PFSK-1 (cell line): Measurements from ENCODE around the gene RGS14.

Experiments used
- FOXP2 ChIP-seq: optimal IDR thresholded peaks from 2 replicates; pipeline ENCODE3; 2011; ENCODE audit warnings: borderline replicate concordance, control low read depth, inconsistent platforms; ENCODE audit not compliant: insufficient read depth; ENCODE audit errors: extremely low read length, extremely low read depth
- POLR2AphosphoS5 ChIP-seq: IDR thresholded peaks from 2 replicates; pipeline ENCODE4 v1.6.1; 2012; ENCODE audit warnings: low read depth, mild to moderate bottlenecking, control low read depth, low read length, moderate library complexity
- SIN3A ChIP-seq: IDR thresholded peaks from 2 replicates; pipeline ENCODE4 v1.6.1; 2012; ENCODE audit warnings: mild to moderate bottlenecking, low read length, moderate library complexity, borderline replicate concordance; ENCODE audit not compliant: insufficient read depth
- TAF1 ChIP-seq: IDR thresholded peaks from 2 replicates; pipeline ENCODE4 v1.6.1; 2012; ENCODE audit warnings: low read length, control low read depth, borderline replicate concordance; ENCODE audit not compliant: insufficient read depth
- TF ChIP-seq, protein P1 (sequence below), 2 experiments: IDR thresholded peaks; 2 replicates each; pipeline versions ENCODE4 v1.6.1 to v1.8.0; 2011 to 2012; ENCODE audit warnings: low read depth in 2 of 2, low read length in 2 of 2, control low read depth in 1 of 2, inconsistent platforms in 1 of 2, mild to moderate bottlenecking in 1 of 2, moderate library complexity in 1 of 2; ENCODE audit not compliant: insufficient read depth in 1 of 2

Gene RGS14

DNA sequence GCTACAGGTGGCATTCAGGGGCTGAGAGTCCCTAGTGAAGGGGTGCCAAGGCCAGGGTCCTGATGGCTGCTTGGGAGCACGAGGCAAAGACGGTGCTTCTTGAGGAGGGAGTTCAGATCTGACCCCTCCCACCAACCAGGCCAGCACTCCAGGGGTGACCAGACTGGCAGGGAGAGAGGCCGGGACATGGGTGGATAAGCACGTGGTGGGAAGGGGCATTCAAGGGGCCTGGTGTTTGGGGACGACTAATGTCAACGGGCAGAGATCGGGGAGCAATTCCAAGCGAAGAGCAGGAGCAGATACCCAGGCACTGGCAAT, 4.5 kb downstream of the RGS14 start:
- no peak for TF ChIP-seq SIN3A
- TF ChIP-seq POLR2AphosphoS5 = no peak
- TF ChIP-seq FOXP2 = no peak
- TF ChIP-seq, protein P1, sequence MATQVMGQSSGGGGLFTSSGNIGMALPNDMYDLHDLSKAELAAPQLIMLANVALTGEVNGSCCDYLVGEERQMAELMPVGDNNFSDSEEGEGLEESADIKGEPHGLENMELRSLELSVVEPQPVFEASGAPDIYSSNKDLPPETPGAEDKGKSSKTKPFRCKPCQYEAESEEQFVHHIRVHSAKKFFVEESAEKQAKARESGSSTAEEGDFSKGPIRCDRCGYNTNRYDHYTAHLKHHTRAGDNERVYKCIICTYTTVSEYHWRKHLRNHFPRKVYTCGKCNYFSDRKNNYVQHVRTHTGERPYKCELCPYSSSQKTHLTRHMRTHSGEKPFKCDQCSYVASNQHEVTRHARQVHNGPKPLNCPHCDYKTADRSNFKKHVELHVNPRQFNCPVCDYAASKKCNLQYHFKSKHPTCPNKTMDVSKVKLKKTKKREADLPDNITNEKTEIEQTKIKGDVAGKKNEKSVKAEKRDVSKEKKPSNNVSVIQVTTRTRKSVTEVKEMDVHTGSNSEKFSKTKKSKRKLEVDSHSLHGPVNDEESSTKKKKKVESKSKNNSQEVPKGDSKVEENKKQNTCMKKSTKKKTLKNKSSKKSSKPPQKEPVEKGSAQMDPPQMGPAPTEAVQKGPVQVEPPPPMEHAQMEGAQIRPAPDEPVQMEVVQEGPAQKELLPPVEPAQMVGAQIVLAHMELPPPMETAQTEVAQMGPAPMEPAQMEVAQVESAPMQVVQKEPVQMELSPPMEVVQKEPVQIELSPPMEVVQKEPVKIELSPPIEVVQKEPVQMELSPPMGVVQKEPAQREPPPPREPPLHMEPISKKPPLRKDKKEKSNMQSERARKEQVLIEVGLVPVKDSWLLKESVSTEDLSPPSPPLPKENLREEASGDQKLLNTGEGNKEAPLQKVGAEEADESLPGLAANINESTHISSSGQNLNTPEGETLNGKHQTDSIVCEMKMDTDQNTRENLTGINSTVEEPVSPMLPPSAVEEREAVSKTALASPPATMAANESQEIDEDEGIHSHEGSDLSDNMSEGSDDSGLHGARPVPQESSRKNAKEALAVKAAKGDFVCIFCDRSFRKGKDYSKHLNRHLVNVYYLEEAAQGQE (IDR thresholded peaks at IDR 0.05; ENCODE audit: insufficient read depth in 1 of 2, low read depth in 2 of 2, low read length in 2 of 2) = no peak
- no peak for TF ChIP-seq TAF1

DNA sequence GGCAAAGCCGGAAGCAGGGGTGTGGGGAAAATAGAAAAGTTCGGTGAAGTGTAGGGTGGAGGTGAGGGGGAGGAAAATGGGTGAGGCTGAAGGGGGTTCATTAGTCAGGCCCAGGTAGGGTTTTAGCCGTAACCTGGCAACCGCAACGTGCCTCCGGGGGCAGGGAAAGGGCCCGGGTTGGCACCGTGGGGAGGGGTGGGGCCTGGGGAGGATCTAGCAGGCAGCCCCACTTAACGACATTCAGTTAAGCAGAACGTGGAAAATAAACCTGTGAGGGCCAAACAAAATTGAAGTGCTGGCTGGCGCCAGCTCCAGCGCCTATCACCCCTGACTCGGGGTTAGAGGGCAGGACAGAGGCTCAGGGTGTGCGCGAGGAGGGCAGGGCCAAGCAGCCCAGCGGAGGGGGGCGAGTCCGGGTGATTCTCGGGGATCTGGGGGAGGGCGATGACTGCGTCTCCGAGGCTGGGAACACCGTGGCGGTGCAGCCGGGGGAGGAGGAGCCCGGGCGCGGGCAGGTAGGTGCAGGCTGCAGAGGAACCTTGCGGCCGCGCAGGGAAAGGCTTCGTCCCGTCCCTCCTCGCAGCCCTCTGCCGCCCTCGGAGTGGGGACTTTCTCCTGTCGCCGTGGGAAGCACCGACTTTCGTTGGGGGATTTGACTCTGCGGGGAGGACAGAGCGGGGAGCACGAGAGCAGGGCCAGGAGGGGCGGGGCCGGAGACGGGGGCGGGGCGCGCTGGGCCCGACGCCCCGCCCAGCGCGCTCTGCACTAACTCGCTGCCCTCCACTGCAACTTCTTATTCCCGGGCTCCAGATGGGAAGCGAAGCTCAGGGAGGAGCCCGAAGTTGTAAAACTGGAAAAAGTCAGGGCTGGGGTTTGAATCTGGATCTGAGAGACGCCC, 5.1 kb downstream of the RGS14 start:
- TF ChIP-seq, protein P1 (IDR thresholded peaks at IDR 0.05; ENCODE audit: insufficient read depth in 1 of 2, low read depth in 2 of 2, low read length in 2 of 2) = no peak
- TF ChIP-seq SIN3A (no peak), FOXP2 (no peak), TAF1 (no peak)

DNA sequence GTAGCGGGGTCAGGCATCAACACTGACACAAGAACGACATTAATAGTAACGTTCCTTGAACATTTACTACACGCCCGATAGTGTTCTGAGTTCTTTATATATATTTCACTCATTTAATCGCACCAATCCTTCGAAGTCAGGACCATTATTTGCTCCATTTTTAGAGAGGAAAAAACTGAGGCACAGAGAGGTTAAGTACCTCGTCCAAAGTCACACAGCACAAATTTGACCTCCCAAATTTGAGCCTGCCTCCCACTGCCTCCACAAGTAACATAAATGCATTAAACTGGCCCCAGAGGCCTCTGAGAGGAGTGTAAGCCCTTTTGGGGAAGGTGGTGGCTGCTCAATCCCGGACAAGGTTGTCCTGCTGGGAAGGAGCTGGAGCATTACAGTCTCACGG, 5.8 kb downstream of the RGS14 start:
- TF ChIP-seq TAF1 (no peak), SIN3A (no peak), FOXP2 (no peak), POLR2AphosphoS5 (no peak)
- TF ChIP-seq, protein P1 (IDR thresholded peaks at IDR 0.05; ENCODE audit: insufficient read depth in 1 of 2, low read depth in 2 of 2, low read length in 2 of 2) = no peak

DNA sequence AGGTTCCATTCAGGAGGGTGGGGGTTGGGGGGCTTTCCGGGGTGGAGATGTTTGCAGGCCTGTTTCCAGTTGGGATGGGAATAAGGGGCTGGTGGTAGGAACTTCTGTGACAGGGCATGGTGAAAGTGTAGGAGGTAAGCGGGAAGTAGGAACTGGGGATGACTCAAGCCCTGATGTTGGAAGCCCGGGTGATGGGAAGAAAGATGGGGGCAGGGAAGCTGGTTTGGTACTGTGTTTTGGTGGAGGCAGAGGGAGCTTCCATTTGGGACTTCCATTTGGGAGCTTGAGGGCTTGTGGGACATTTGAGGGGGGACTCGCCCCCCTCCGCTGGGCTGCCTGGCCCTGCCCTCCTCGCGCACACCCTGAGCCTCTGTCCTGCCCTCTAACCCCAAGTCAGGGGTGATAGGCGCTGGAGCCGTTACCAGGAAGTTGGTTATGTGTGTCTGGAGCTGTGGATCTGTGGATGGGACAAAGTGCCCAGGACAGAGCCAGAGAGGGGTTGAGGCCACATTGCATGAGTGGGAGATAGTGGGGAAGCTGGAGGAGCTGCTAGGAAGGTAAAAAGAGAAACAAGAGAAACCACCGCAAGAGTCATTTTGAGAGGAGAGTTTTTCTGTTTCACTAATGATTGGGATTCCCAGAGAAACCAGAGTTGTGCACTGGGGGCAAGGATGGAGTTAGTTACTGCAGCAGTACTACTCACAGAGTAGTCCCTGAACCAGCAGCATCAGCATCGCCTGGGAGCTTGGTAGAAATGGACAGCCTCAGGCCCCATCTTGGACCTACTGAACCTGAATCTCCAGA, 6.6 kb downstream of the RGS14 start:
- TF ChIP-seq TAF1 (no peak), SIN3A (no peak), POLR2AphosphoS5 (no peak), FOXP2 (no peak)
- TF ChIP-seq, protein P1 (IDR thresholded peaks at IDR 0.05; ENCODE audit: insufficient read depth in 1 of 2, low read depth in 2 of 2, low read length in 2 of 2) = no peak
